IPS DF 4.7 (cell line): ENCODE data around the gene TAOK1.

ENCODE experiments used
- DNase-seq: peaks from one replicate; pipeline ENCODE4 v3.0.0-alpha.2; 2013; ENCODE audit warnings: low spot score; ENCODE audit errors: extremely low read depth

The TAOK1 gene

DNA sequence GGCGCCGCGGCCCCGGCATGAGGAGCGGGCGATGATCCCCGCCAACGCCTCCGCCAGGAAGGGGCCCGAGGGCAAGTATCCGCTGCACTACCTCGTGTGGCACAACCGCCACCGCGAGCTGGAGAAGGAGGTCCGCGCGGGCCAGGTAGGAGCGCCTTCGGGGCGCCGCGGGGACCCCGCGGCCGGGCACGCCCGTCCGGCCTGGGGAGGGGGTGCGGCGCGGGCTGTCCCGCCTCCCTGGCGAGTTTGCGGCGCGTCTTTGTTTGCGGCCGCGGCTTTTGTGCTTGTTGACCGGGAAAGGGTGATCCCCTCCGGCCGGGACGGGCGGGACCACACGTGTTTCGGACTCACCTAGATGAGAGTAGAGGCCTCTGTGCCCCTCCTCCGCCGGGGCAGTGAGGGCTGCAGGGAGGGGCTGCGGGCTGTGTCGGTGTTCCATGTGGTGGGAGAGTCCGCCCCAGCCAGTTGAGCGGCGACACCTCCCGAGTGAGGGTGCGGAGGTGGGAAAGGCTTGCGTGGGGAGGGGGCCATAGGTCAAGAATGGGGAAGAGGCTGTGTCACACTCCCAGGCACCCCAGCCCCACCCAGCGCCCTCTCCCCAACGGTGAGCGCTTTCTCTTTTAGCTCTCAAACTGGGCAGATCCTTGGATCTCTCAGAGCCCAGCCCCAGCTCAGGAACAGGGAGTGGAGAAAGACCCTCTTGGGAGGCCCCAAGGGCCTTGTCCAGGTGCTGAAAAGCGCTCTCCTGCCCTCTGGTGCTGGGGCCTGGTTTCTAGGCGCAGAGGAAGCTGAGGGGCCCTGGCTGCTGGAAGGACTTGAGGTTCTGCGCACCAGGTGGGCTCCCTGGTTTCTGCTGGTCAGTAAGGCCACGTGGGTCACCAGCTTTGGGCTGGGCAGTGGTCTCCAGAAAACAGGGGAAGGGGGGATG, 203.7 kb downstream of the TAOK1 start:
- DNase-seq: no peak

DNA sequence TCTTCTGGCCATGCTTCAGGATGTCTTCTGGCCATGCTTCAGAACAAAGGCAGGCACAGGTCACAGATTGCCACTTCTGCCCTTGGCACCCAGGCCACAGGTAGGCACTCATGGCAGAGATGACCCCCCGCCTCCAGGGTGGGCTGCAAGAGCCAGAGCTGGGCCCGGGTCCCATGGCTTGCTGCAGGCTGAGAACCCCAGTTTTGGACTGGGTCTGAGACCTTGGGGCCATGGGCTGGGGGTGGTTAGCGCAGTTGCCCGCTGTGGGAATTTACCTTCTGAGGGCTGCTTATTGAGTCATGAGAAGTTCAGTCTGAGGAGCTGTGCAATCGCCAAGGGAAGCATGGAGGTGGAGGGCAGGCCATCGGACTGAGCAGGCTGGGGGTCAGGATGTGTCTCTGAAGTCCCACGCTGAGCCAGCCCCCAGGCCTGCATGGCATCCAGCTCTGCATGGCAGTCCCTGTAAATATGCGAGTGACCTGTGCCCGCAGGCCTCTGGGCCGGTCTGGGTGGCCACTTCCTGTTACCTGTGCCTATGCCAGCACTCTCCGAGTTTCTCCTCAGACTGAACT, 204.4 kb downstream of the TAOK1 start:
- no peak for DNase-seq

DNA sequence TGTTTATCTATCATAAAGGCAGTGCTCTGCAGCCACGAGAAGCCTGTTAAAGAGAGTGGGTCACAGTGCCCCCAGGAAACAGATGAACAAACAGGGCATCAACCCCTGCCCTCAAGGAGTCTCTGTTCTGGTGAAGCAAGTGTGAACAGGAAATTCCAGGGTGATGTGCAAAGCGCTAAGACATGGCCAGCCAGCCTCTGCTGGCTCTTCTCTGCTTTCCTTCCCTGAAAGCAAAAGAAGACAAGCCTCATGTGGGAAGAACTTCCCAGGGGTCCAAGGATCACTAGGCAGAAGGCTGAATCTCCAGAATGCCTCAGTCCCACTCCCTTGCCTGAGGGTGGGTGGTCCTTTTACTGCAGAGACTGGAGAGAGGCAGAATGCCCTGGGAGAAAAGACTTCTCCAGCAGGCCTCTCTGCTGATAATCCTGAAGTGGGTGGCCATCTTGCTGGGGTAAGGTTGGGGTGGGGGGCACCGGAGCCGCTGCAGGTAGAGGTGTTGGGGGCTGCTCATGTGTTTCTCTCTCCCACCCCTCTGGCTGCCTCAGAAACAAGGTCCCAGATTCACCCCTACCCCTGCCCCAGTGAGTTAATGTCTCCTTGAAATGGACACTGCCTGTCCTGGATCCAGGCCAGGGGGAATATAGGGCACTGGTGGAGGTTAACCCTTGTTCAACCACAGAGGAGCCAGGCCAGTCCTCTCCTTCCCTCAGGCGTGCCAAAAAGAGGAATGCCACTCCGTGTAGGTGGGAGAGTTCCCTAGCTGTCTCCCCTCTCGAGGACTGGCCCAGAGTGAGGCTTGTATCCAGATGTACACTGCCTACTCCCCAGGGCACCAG, 205.2 kb downstream of the TAOK1 start:
- DNase-seq: no peak

DNA sequence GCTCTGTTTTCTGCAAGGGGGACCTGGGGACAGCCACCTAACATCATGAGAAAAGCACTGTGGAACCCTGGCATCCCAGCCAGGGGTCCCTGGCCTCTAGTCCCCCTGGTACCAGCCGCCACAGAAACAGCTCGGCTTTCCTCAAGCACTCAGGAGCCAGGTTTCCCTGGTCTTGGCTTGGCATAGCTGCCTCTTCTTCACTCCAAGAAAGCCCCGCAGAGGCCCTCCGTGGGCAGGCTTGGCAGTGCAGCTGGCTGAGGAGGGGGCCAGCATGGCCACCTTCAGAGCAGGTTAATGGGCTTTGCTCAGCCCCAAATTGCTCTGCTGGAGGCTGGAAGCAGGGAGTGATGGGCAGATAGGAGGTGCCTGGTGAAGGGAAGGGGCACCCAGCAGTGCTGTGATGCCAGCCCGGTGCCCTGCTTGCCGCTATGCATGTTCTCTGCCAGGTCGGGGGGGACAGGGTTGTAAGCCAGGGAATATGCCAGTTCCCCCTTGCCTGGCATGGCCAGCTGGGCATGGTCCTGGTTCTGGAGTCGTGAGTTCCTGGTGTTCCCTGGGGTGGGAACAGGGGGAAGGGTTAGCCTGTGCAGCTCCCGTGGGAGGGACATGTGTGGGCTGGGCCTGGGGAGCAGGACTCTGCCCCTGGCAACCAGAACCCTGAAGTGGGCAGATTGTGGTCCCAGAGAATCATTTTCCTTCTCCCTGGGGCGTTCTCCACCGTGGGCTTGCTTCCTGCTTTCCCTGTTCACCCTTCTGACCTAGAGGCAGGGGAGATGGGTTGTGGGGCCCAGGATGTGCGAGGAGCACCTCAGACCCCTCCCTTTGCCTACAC, 206.0 kb downstream of the TAOK1 start:
- DNase-seq: no peak

DNA sequence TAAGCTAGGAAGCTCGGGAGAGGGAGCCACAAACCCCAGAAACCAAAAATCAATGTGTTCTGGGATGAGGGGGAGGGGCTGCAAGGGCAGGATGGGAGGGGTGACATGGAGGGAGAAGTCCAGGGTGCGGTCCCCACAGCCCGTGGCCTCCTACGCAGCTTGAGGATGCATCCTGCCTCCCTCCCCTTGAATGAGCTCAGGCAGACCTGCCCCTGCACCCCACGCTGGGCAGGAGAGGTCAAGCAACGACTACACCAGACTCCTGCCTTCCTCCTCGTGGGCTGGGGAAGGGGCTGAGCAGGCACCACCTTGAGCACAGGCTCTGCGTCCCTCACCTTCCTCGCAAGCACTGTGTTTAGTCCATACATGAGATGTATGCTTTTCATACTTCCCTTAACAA, 206.6 kb downstream of the TAOK1 start:
- DNase-seq: no peak

DNA sequence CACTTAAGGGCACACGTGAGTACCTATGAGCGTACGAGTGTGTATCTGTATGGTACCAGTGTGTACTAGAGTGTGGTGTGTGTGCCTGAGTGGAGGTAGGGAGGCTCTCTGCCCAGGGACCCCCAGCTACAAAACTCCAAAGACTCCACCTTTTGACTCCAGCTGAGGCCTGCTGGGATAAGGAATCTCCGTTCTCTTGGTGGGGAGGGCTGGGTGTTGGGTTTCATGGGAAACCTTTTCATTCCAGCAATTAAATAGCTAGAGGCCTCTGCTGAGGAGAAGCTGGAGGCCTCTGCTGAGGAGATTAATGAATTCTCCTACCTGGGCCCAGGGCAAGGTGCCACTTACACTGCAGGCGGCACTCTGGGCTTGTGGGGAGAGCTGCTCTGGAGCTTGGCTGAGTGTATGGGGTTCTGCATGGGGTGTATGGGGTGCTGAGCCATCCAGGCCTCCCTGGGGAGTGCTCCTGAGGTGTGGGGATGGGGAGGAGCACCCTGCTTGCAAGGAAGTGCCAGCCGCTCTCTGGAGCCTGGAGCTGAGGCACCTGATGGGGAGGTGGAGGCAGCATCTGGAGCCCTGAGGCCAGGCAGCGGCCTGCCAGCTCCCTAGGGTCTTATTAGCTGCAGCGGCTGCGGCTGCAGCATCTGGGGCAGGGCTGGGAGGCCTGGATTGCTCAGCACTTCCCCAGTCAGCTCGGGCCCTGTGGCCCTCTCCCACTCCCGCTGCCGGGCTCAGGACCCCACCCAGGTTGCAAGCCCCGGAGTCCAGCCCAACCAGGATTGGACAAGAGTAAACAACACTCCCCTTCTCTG, 207.4 kb downstream of the TAOK1 start:
- no peak for DNase-seq
